K562 (cell line): ENCODE measurements around the gene TSGA10.

Source experiments
- CTBP1 ChIP-seq: fragments of 450-650 bp; IDR thresholded peaks from 2 replicates; pipeline ENCODE4 v1.6.1; 2016; ENCODE audit warnings: borderline replicate concordance
- EZH2 ChIP-seq: IDR thresholded peaks from 2 replicates; pipeline ENCODE4 v1.6.1; 2012; ENCODE audit warnings: low read depth, mild to moderate bottlenecking, inconsistent platforms, low read length, borderline replicate concordance
- JUNB ChIP-seq: fragments of 450-650 bp; formaldehyde crosslinking; conservative IDR thresholded peaks from 2 replicates; pipeline ENCODE4 v1.4.0; 2020; ENCODE audit warnings: mild to moderate bottlenecking
- MAFK ChIP-seq: IDR thresholded peaks from 2 replicates; pipeline ENCODE4 v1.6.1; 2011; ENCODE audit warnings: low read length, improper control_type of control experiment
- NCOR1 ChIP-seq: fragments of 450-650 bp; IDR thresholded peaks from 2 replicates; pipeline ENCODE4 v1.6.1; 2016; ENCODE audit warnings: mild to moderate bottlenecking, moderate library complexity
- TEAD2 ChIP-seq: fragments of 450-650 bp; IDR thresholded peaks from 2 replicates; pipeline ENCODE4 v1.6.1; 2016; ENCODE audit warnings: missing genetic modification characterization, control low read depth, missing compliant biosample characterization
- ZNF263 ChIP-seq: sonication (generic); formaldehyde crosslinking; IDR thresholded peaks from 2 replicates; pipeline ENCODE4 v1.8.0; 2022; ENCODE audit warnings: mild to moderate bottlenecking, missing genetic modification reagents, borderline replicate concordance
- TF ChIP-seq, protein P1 (sequence below): fragments of 200-600 bp; sonication (generic); IDR thresholded peaks from one replicate; pipeline ENCODE4 v1.6.1; 2012; ENCODE audit warnings: mild to moderate bottlenecking, low read depth, low read length, inconsistent platforms
- TF ChIP-seq, protein P2 (sequence below): fragments of 450-650 bp; IDR thresholded peaks from 2 replicates; pipeline ENCODE4 v1.6.1; 2017; ENCODE audit warnings: antibody characterized with exemption, mild to moderate bottlenecking
- TF ChIP-seq, protein P3 (sequence below), 3 experiments: IDR thresholded peaks in 2 of 3; conservative IDR thresholded peaks in 1 of 3; 2 replicates each; pipeline ENCODE4 v1.5.1; 2011 to 2012; ENCODE audit warnings: low read length in 3 of 3, mild to moderate bottlenecking in 3 of 3, control low read depth in 2 of 3, improper control_type of control experiment in 1 of 3, inconsistent platforms in 1 of 3, low read depth in 1 of 3, mixed read lengths in 1 of 3, moderate library complexity in 1 of 3; ENCODE audit not compliant: insufficient read depth in 2 of 3

DNA sequence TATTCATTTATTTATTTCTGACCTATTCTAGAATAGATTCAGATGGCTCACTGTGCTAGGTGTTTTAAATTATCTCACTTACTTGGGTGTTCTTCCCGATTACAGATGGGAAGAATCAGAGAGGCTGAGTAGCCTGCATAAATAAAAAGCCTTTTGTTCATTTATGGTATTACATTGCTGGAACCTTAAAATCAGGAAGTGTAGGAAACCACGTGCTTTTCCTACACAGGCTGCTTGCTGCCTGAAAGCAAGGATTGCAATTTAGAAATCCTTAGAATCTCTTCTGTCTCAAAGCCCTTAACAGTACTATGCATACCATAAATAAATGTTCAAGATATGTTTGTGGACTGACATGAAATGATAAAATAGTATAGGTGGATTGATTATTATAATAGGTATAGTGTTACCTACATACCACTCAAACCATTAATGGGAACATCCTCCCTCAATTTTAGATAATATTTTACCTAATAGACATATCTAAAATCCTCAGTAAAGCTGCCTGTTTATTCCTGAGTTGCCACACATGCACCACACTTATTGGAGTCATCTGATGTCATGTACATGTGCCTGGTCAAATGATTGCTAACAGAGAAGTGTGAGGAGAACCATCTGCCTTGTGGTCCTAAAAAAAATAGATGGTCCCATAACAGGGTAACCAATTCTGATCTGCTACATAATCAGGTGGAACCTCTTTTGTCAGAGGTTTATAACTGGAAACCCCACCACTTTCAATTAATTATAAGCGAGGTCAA, 86.7 kb downstream of the TSGA10 start:
- TF ChIP-seq EZH2 = no peak
- no peak for TF ChIP-seq JUNB (CRISPR knock-in tag)
- no peak for TF ChIP-seq TEAD2 (tag)
- no peak for TF ChIP-seq NCOR1
- TF ChIP-seq, protein P1, sequence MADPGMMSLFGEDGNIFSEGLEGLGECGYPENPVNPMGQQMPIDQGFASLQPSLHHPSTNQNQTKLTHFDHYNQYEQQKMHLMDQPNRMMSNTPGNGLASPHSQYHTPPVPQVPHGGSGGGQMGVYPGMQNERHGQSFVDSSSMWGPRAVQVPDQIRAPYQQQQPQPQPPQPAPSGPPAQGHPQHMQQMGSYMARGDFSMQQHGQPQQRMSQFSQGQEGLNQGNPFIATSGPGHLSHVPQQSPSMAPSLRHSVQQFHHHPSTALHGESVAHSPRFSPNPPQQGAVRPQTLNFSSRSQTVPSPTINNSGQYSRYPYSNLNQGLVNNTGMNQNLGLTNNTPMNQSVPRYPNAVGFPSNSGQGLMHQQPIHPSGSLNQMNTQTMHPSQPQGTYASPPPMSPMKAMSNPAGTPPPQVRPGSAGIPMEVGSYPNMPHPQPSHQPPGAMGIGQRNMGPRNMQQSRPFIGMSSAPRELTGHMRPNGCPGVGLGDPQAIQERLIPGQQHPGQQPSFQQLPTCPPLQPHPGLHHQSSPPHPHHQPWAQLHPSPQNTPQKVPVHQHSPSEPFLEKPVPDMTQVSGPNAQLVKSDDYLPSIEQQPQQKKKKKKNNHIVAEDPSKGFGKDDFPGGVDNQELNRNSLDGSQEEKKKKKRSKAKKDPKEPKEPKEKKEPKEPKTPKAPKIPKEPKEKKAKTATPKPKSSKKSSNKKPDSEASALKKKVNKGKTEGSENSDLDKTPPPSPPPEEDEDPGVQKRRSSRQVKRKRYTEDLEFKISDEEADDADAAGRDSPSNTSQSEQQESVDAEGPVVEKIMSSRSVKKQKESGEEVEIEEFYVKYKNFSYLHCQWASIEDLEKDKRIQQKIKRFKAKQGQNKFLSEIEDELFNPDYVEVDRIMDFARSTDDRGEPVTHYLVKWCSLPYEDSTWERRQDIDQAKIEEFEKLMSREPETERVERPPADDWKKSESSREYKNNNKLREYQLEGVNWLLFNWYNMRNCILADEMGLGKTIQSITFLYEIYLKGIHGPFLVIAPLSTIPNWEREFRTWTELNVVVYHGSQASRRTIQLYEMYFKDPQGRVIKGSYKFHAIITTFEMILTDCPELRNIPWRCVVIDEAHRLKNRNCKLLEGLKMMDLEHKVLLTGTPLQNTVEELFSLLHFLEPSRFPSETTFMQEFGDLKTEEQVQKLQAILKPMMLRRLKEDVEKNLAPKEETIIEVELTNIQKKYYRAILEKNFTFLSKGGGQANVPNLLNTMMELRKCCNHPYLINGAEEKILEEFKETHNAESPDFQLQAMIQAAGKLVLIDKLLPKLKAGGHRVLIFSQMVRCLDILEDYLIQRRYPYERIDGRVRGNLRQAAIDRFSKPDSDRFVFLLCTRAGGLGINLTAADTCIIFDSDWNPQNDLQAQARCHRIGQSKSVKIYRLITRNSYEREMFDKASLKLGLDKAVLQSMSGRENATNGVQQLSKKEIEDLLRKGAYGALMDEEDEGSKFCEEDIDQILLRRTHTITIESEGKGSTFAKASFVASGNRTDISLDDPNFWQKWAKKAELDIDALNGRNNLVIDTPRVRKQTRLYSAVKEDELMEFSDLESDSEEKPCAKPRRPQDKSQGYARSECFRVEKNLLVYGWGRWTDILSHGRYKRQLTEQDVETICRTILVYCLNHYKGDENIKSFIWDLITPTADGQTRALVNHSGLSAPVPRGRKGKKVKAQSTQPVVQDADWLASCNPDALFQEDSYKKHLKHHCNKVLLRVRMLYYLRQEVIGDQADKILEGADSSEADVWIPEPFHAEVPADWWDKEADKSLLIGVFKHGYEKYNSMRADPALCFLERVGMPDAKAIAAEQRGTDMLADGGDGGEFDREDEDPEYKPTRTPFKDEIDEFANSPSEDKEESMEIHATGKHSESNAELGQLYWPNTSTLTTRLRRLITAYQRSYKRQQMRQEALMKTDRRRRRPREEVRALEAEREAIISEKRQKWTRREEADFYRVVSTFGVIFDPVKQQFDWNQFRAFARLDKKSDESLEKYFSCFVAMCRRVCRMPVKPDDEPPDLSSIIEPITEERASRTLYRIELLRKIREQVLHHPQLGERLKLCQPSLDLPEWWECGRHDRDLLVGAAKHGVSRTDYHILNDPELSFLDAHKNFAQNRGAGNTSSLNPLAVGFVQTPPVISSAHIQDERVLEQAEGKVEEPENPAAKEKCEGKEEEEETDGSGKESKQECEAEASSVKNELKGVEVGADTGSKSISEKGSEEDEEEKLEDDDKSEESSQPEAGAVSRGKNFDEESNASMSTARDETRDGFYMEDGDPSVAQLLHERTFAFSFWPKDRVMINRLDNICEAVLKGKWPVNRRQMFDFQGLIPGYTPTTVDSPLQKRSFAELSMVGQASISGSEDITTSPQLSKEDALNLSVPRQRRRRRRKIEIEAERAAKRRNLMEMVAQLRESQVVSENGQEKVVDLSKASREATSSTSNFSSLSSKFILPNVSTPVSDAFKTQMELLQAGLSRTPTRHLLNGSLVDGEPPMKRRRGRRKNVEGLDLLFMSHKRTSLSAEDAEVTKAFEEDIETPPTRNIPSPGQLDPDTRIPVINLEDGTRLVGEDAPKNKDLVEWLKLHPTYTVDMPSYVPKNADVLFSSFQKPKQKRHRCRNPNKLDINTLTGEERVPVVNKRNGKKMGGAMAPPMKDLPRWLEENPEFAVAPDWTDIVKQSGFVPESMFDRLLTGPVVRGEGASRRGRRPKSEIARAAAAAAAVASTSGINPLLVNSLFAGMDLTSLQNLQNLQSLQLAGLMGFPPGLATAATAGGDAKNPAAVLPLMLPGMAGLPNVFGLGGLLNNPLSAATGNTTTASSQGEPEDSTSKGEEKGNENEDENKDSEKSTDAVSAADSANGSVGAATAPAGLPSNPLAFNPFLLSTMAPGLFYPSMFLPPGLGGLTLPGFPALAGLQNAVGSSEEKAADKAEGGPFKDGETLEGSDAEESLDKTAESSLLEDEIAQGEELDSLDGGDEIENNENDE = no peak
- TF ChIP-seq MAFK = no peak
- TF ChIP-seq ZNF263 (CRISPR knock-in tag) = no peak
- TF ChIP-seq, protein P2, sequence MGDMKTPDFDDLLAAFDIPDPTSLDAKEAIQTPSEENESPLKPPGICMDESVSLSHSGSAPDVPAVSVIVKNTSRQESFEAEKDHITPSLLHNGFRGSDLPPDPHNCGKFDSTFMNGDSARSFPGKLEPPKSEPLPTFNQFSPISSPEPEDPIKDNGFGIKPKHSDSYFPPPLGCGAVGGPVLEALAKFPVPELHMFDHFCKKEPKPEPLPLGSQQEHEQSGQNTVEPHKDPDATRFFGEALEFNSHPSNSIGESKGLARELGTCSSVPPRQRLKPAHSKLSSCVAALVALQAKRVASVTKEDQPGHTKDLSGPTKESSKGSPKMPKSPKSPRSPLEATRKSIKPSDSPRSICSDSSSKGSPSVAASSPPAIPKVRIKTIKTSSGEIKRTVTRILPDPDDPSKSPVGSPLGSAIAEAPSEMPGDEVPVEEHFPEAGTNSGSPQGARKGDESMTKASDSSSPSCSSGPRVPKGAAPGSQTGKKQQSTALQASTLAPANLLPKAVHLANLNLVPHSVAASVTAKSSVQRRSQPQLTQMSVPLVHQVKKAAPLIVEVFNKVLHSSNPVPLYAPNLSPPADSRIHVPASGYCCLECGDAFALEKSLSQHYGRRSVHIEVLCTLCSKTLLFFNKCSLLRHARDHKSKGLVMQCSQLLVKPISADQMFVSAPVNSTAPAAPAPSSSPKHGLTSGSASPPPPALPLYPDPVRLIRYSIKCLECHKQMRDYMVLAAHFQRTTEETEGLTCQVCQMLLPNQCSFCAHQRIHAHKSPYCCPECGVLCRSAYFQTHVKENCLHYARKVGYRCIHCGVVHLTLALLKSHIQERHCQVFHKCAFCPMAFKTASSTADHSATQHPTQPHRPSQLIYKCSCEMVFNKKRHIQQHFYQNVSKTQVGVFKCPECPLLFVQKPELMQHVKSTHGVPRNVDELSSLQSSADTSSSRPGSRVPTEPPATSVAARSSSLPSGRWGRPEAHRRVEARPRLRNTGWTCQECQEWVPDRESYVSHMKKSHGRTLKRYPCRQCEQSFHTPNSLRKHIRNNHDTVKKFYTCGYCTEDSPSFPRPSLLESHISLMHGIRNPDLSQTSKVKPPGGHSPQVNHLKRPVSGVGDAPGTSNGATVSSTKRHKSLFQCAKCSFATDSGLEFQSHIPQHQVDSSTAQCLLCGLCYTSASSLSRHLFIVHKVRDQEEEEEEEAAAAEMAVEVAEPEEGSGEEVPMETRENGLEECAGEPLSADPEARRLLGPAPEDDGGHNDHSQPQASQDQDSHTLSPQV = no peak
- TF ChIP-seq, protein P3, sequence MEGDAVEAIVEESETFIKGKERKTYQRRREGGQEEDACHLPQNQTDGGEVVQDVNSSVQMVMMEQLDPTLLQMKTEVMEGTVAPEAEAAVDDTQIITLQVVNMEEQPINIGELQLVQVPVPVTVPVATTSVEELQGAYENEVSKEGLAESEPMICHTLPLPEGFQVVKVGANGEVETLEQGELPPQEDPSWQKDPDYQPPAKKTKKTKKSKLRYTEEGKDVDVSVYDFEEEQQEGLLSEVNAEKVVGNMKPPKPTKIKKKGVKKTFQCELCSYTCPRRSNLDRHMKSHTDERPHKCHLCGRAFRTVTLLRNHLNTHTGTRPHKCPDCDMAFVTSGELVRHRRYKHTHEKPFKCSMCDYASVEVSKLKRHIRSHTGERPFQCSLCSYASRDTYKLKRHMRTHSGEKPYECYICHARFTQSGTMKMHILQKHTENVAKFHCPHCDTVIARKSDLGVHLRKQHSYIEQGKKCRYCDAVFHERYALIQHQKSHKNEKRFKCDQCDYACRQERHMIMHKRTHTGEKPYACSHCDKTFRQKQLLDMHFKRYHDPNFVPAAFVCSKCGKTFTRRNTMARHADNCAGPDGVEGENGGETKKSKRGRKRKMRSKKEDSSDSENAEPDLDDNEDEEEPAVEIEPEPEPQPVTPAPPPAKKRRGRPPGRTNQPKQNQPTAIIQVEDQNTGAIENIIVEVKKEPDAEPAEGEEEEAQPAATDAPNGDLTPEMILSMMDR (IDR thresholded peaks at IDR 0.05 in 2 of 3, conservative IDR thresholded peaks at IDR 0.05 in 1 of 3; ENCODE audit: insufficient read depth in 2 of 3, low read depth in 1 of 3, low read length in 3 of 3) = no peak
- no peak for TF ChIP-seq CTBP1
